GM23248 (cell line): ENCODE measurements around the gene KYAT1.

Source experiments
- EZH2 ChIP-seq: fragments of 200-600 bp; sonication (generic); IDR thresholded peaks from 2 replicates; pipeline ENCODE4 v1.6.1; 2018; ENCODE audit warnings: antibody characterized with exemption, mild to moderate bottlenecking; ENCODE audit not compliant: insufficient read depth, poor library complexity, severe bottlenecking
- EZH2phosphoT487 ChIP-seq: fragments of 200-600 bp; sonication (generic); IDR thresholded peaks from 2 replicates; pipeline ENCODE4 v1.6.1; 2018; ENCODE audit warnings: antibody characterized with exemption, moderate library complexity, mild to moderate bottlenecking, low read depth; ENCODE audit not compliant: insufficient read depth

DNA sequence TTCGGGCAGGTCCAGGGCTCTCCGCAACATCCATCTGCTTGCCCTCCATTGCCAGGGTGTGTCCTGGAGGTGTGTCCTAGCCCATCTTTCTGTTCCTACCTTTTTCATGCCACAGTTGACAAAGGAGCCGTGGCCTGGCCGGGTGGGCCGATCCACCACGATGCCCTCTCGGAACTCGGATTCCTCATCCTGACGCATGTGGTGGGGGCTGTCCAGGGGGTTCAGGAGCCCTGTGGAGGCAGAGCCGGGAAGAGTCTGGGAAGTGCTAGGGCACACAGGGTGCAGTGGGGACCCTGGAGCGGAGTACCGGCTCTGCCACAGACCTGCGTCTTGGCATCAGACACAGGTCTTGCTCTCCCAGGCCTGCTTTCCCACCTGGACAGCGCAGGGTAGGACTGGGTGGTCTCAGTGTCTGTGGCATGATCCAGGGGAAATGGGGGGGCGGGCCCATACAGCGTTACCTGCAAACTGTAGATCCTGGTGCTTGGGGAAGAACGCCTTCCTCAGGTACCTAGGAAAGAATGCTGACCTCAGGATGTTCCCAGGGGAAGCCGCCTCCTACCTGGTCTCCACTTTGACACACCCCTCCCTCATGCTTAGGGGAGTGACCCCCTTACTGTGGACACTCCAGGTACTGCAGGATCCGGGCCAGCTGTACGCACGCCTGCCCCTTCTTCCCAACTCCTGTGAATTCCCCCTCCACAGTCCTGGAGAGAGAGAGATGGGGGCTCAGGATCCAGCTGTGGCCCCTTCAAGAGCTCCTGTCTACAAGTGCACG lies 55.6 kb downstream of the KYAT1 start:
- TF ChIP-seq EZH2, result no peak
- TF ChIP-seq EZH2phosphoT487, result no peak
